Measurements from ENCODE around the gene ADAMTSL3. TPM values are rescaled to one million over a fixed set of nuclear protein-coding genes. Genes with fewer than 3 reads are reported as not detected.
A peak's percentile ranks its signal among the peaks of the same experiment; 100 is the strongest.

Gene ADAMTSL3
- total and polyA plus RNA-seq, 11 donors = 1.3 to 13.2 (median 7.3) TPM

DNA sequence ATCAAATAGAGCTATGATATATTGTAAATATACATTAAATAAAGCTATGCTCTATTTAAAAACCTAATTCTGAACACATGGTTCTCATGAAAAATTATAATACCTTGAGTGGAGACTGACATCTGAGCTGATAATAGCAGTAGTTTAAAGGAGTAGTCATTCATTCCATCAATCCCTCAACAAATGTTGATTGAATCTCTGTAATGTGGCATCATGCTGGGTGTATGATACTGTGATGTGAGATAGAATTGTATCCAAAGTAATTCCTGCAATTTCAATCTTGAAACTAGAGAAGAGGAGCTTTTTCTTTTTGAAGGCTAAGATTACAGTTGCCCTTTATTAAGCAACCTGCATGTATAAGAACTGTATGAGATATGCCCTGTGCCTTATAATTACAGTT is 63.1 kb downstream of the ADAMTSL3 start:
- Histone ChIP-seq H3K36me3 (no peaks in the 10 kb centered on the region), H3K27ac (no peak overlapping the region), H3K9me3 (no peaks in the 10 kb centered on the region), H3K4me1 (peaks cover 0 to 25% (median 0%) of the 10 kb centered on the region in 12 donors), H3K4me3 (no peak overlapping the region), H3K27me3 (no peaks in the 10 kb centered on the region)
- intact Hi-C loops (cut with DNase I) = no loop called here
- TF ChIP-seq, protein P1, sequence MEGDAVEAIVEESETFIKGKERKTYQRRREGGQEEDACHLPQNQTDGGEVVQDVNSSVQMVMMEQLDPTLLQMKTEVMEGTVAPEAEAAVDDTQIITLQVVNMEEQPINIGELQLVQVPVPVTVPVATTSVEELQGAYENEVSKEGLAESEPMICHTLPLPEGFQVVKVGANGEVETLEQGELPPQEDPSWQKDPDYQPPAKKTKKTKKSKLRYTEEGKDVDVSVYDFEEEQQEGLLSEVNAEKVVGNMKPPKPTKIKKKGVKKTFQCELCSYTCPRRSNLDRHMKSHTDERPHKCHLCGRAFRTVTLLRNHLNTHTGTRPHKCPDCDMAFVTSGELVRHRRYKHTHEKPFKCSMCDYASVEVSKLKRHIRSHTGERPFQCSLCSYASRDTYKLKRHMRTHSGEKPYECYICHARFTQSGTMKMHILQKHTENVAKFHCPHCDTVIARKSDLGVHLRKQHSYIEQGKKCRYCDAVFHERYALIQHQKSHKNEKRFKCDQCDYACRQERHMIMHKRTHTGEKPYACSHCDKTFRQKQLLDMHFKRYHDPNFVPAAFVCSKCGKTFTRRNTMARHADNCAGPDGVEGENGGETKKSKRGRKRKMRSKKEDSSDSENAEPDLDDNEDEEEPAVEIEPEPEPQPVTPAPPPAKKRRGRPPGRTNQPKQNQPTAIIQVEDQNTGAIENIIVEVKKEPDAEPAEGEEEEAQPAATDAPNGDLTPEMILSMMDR (IDR thresholded peaks at IDR 0.05) = no peak
- TF ChIP-seq POLR2A (IDR thresholded peaks at IDR 0.05) = no peak
- ATAC-seq (no peak), DNase-seq (no peak)

GRCh38 chr15:83720468-83720867 is 66.5 kb downstream of the ADAMTSL3 start:
- DNase-seq (no peak), ATAC-seq (no peak)
- TF ChIP-seq POLR2A (IDR thresholded peaks at IDR 0.05) = no peak
- TF ChIP-seq, protein P1 (IDR thresholded peaks at IDR 0.05) = no peak
- H3K4me1 ChIP-seq = peaks cover 0 to 10% (median 0%) of the 10 kb centered on the region in 12 donors
- intact Hi-C loops (cut with DNase I) = no loop called here
- 89 to 94% (median 91%) methylated on average over 2 of the region's 2 CpGs for WGBS, 4 donors
- H3K36me3 ChIP-seq = no peaks in the 10 kb centered on the region
- H3K9me3 ChIP-seq = peaks cover 0 to 1% (median 0%) of the 10 kb centered on the region in 12 donors
- no peaks in the 10 kb centered on the region for H3K27me3 ChIP-seq
- H3K4me3 ChIP-seq = no peak overlapping the region
- H3K27ac ChIP-seq = no peak overlapping the region

GRCh38 chr15:83721031-83721430 is 67.1 kb downstream of the ADAMTSL3 start:
- Histone ChIP-seq H3K9me3 (peaks cover 0 to 6% (median 0%) of the 10 kb centered on the region in 12 donors), H3K4me1 (peaks cover 0 to 9% (median 0%) of the 10 kb centered on the region in 12 donors), H3K4me3 (no peak overlapping the region), H3K27me3 (no peaks in the 10 kb centered on the region), H3K36me3 (no peaks in the 10 kb centered on the region), H3K27ac (no peak overlapping the region)
- no peak for TF ChIP-seq POLR2A (IDR thresholded peaks at IDR 0.05)
- TF ChIP-seq, protein P1 (IDR thresholded peaks at IDR 0.05) = no peak
- intact Hi-C loops (cut with DNase I) = no loop called here
- DNase-seq = no peak
- ATAC-seq = no peak

DNA sequence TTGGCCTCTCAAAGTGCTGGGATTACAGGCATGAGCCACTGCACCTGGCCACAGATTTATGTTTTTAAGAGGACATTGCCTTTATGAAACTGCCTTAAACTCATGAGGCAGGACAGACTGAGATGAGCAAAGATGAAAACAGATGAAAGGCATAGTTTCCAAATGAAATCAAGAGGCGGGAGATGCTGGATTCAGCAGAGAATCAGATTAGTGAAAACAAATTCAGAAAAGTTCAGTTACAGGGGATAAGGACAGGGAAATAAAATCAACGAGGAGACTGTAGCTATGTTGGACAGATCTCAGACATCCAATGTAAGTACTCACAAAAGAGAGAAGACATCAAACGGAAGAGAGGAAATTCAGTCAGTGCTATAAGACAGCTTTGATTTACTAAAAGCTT is 68.1 kb downstream of the ADAMTSL3 start:
- TF ChIP-seq POLR2A (IDR thresholded peaks at IDR 0.05) = no peak
- TF ChIP-seq, protein P1 (IDR thresholded peaks at IDR 0.05) = no peak
- H3K4me3 ChIP-seq = no peak overlapping the region
- H3K4me1 ChIP-seq = peaks cover 0 to 9% (median 0%) of the 10 kb centered on the region in 12 donors
- no peaks in the 10 kb centered on the region for H3K27me3 ChIP-seq
- DNase-seq (no peak), ATAC-seq (no peak)
- peaks cover 0 to 15% (median 4%) of the 10 kb centered on the region in 12 donors for H3K9me3 ChIP-seq
- 65 to 75% (median 71%) methylated on average over 3 of the region's 3 CpGs for WGBS, 4 donors
- H3K36me3 ChIP-seq = no peaks in the 10 kb centered on the region
- H3K27ac ChIP-seq = peak overlapping the region in 1 of 12 donors; percentile 1
- intact Hi-C loops (cut with DNase I) = no loop called here

All from heart left ventricle (tissue), 16 donors.